Liver (tissue), 9 donors: ENCODE results near the gene INPP5A. TPM values are rescaled to one million over a fixed set of nuclear protein-coding genes. Genes with fewer than 3 reads are reported as not detected.

Source experiments
- DNase-seq: peaks from one replicate; pipeline ENCODE4 v3.0.0-alpha.2; 2017; ENCODE audit warnings: low spot score
- H3K27ac ChIP-seq, 2 donors: one replicate each; pipeline ENCODE4 v1.7.0; 2013; ENCODE audit warnings: inconsistent platforms in 2 of 2, low read length in 2 of 2, control low read depth in 1 of 2, low read depth in 1 of 2, mild to moderate bottlenecking in 1 of 2
- H3K27me3 ChIP-seq, 4 donors: one replicate each; pipeline versions ENCODE4 v1.6.1 to v1.7.0; 2013; ENCODE audit warnings: low read length in 3 of 4, inconsistent platforms in 1 of 4, mild to moderate bottlenecking in 1 of 4, moderate library complexity in 1 of 4; ENCODE audit not compliant: control insufficient read depth in 4 of 4, insufficient read depth in 4 of 4
- H3K36me3 ChIP-seq, 4 donors: one replicate each; pipeline versions ENCODE4 v1.6.1 to v1.7.0; 2013; ENCODE audit warnings: low read length in 3 of 4, mild to moderate bottlenecking in 3 of 4, low read depth in 1 of 4, moderate library complexity in 1 of 4; ENCODE audit not compliant: control insufficient read depth in 4 of 4, insufficient read depth in 3 of 4
- H3K4me1 ChIP-seq, 4 donors: one replicate each; pipeline versions ENCODE4 v1.6.1 to v1.7.0; 2013; ENCODE audit warnings: low read length in 3 of 4, mild to moderate bottlenecking in 3 of 4, moderate library complexity in 1 of 4; ENCODE audit not compliant: control insufficient read depth in 4 of 4, insufficient read depth in 4 of 4
- H3K4me3 ChIP-seq, 3 donors: one replicate each; pipeline versions ENCODE4 v1.6.1 to v1.7.0; 2013; ENCODE audit warnings: low read length in 3 of 3, control low read depth in 1 of 3, low read depth in 1 of 3, mild to moderate bottlenecking in 1 of 3
- H3K9ac ChIP-seq, 2 donors: one replicate each; pipeline ENCODE4 v1.7.0; 2013; ENCODE audit warnings: low read length in 2 of 2, mild to moderate bottlenecking in 2 of 2, moderate library complexity in 2 of 2, control low read depth in 1 of 2, low read depth in 1 of 2
- H3K9me3 ChIP-seq, 4 donors: one replicate each; pipeline versions ENCODE4 v1.6.1 to v1.7.0; 2013; ENCODE audit warnings: low read length in 3 of 4; ENCODE audit not compliant: control insufficient read depth in 4 of 4
- EGR1 ChIP-seq, 2 donors: IDR thresholded peaks; 2 replicates each; pipeline ENCODE4 v1.6.1; 2016 to 2018; ENCODE audit warnings: antibody characterized with exemption in 2 of 2, low read depth in 2 of 2
- FOXA1 ChIP-seq: IDR thresholded peaks from 2 replicates; pipeline ENCODE4 v1.6.1; 2016; ENCODE audit warnings: antibody characterized with exemption
- FOXA2 ChIP-seq: IDR thresholded peaks from 2 replicates; pipeline ENCODE4 v1.6.1; 2016; ENCODE audit warnings: antibody characterized with exemption
- HNF4A ChIP-seq, 2 donors: conservative IDR thresholded peaks; 2 replicates each; pipeline ENCODE4 v1.6.1; 2016; ENCODE audit warnings: antibody characterized with exemption in 2 of 2, mild to moderate bottlenecking in 2 of 2
- HNF4G ChIP-seq: IDR thresholded peaks from 2 replicates; pipeline ENCODE4 v1.6.1; 2016; ENCODE audit warnings: antibody characterized with exemption
- JUND ChIP-seq, 2 donors: IDR thresholded peaks; 2 replicates each; pipeline ENCODE4 v1.6.1; 2016; ENCODE audit warnings: antibody characterized with exemption in 2 of 2
- MAX ChIP-seq: IDR thresholded peaks from 2 replicates; pipeline ENCODE4 v1.6.1; 2016; ENCODE audit warnings: antibody characterized with exemption
- NR2F2 ChIP-seq: IDR thresholded peaks from 2 replicates; pipeline ENCODE4 v1.6.1; 2016; ENCODE audit warnings: antibody characterized with exemption
- RAD21 ChIP-seq, 2 donors: IDR thresholded peaks; 2 replicates each; pipeline ENCODE4 v1.6.1; 2016; ENCODE audit warnings: antibody characterized with exemption in 2 of 2, mild to moderate bottlenecking in 2 of 2
- RXRA ChIP-seq, 2 donors: IDR thresholded peaks; 2 replicates each; pipeline ENCODE4 v1.6.1; 2017 to 2018; ENCODE audit warnings: antibody characterized with exemption in 2 of 2, mild to moderate bottlenecking in 1 of 2
- SP1 ChIP-seq: IDR thresholded peaks from 2 replicates; pipeline ENCODE4 v1.6.1; 2018; ENCODE audit warnings: antibody characterized with exemption, mild to moderate bottlenecking
- TAF1 ChIP-seq: conservative IDR thresholded peaks from 2 replicates; pipeline ENCODE4 v1.6.1; 2016; ENCODE audit warnings: antibody characterized with exemption, mild to moderate bottlenecking
- YY1 ChIP-seq: IDR thresholded peaks from 2 replicates; pipeline ENCODE4 v1.6.1; 2016; ENCODE audit warnings: antibody characterized with exemption, mild to moderate bottlenecking
- ZBTB33 ChIP-seq: IDR thresholded peaks from 2 replicates; pipeline ENCODE4 v1.6.1; 2016; ENCODE audit warnings: antibody characterized with exemption
- WGBS: extraction: QIAGEN DNeasy Blood & Tissue Kit; methylation state at CpG from one replicate; pipeline ENCODE4 v1.1.7; 2013; 5-methylcytosine and 5-hydroxymethylcytosine counted together
- polyA plus RNA-seq, 2 donors: library from polyadenylated mRNA; stranded (reverse) in 1 of 2; unstranded in 1 of 2; fragments of 200-250 nt in 1 of 2; fragments of >200 nt in 1 of 2; fragmentation: Nextera tagmentation in 1 of 2; extraction: Ambion mirVana in 1 of 2; gene quantifications; one replicate each; pipeline versions ENCODE4 v1.2.1 to v1.2.3, GENCODE V29; 2013 to 2015
- total RNA-seq, 2 donors: library from RNA; depleted of rRNA; stranded (reverse); fragments of >200 nt; gene quantifications; one replicate each; pipeline ENCODE4 v1.2.3, GENCODE V29; 2014
- TF ChIP-seq, protein P1 (sequence below): fragments of 150-350 bp; IDR thresholded peaks from 2 replicates; pipeline ENCODE4 v1.5.1; 2017; ENCODE audit warnings: improper control_type of control experiment, low read depth, low read length; ENCODE audit not compliant: missing input control
- TF ChIP-seq, protein P2 (sequence below): IDR thresholded peaks from 2 replicates; pipeline ENCODE4 v1.6.1; 2016; ENCODE audit warnings: antibody characterized with exemption, mild to moderate bottlenecking
- TF ChIP-seq, protein P3 (sequence below): IDR thresholded peaks from 2 replicates; pipeline ENCODE4 v1.6.1; 2016; ENCODE audit warnings: antibody characterized with exemption
- donor health status: healthy.
- donor health status: healthy.
- donor health status: healthy.
- donor health status: healthy.
- donor health status: healthy.

Gene INPP5A
- total and polyA plus RNA-seq, 4 donors: 4.3 to 26.5 (median 10.9) TPM

GRCh38 chr10:132517951-132518521, 19.6 kb upstream of the INPP5A start:
- H3K27ac ChIP-seq: peak overlapping the region; percentile 40 to 51
- no peak for DNase-seq
- no peaks in the 10 kb centered on the region for H3K36me3 ChIP-seq
- H3K4me3 ChIP-seq: no peak overlapping the region
- peak overlapping the region in 1 of 2 donors; percentile 49 for H3K9ac ChIP-seq
- WGBS: 72% methylated on average over 16 of the region's 16 CpGs
- no peaks in the 10 kb centered on the region for H3K27me3 ChIP-seq
- no peaks in the 10 kb centered on the region for H3K9me3 ChIP-seq
- TF ChIP-seq, protein P1, sequence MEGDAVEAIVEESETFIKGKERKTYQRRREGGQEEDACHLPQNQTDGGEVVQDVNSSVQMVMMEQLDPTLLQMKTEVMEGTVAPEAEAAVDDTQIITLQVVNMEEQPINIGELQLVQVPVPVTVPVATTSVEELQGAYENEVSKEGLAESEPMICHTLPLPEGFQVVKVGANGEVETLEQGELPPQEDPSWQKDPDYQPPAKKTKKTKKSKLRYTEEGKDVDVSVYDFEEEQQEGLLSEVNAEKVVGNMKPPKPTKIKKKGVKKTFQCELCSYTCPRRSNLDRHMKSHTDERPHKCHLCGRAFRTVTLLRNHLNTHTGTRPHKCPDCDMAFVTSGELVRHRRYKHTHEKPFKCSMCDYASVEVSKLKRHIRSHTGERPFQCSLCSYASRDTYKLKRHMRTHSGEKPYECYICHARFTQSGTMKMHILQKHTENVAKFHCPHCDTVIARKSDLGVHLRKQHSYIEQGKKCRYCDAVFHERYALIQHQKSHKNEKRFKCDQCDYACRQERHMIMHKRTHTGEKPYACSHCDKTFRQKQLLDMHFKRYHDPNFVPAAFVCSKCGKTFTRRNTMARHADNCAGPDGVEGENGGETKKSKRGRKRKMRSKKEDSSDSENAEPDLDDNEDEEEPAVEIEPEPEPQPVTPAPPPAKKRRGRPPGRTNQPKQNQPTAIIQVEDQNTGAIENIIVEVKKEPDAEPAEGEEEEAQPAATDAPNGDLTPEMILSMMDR: no peak
- TF ChIP-seq TAF1: no peak
- TF ChIP-seq HNF4A (conservative IDR thresholded peaks at IDR 0.05): no peak
- TF ChIP-seq FOXA2: no peak
- no peak for TF ChIP-seq RXRA (IDR thresholded peaks at IDR 0.05)
- no peak for TF ChIP-seq EGR1 (IDR thresholded peaks at IDR 0.05; ENCODE audit: low read depth in 2 of 2)
- TF ChIP-seq, protein P2, sequence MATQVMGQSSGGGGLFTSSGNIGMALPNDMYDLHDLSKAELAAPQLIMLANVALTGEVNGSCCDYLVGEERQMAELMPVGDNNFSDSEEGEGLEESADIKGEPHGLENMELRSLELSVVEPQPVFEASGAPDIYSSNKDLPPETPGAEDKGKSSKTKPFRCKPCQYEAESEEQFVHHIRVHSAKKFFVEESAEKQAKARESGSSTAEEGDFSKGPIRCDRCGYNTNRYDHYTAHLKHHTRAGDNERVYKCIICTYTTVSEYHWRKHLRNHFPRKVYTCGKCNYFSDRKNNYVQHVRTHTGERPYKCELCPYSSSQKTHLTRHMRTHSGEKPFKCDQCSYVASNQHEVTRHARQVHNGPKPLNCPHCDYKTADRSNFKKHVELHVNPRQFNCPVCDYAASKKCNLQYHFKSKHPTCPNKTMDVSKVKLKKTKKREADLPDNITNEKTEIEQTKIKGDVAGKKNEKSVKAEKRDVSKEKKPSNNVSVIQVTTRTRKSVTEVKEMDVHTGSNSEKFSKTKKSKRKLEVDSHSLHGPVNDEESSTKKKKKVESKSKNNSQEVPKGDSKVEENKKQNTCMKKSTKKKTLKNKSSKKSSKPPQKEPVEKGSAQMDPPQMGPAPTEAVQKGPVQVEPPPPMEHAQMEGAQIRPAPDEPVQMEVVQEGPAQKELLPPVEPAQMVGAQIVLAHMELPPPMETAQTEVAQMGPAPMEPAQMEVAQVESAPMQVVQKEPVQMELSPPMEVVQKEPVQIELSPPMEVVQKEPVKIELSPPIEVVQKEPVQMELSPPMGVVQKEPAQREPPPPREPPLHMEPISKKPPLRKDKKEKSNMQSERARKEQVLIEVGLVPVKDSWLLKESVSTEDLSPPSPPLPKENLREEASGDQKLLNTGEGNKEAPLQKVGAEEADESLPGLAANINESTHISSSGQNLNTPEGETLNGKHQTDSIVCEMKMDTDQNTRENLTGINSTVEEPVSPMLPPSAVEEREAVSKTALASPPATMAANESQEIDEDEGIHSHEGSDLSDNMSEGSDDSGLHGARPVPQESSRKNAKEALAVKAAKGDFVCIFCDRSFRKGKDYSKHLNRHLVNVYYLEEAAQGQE: no peak
- TF ChIP-seq FOXA1: no peak
- no peak for TF ChIP-seq NR2F2
- no peak for TF ChIP-seq RAD21 (IDR thresholded peaks at IDR 0.05)
- TF ChIP-seq SP1: no peak
- TF ChIP-seq HNF4G: no peak
- TF ChIP-seq ZBTB33: no peak
- TF ChIP-seq MAX: no peak
- TF ChIP-seq, protein P3, sequence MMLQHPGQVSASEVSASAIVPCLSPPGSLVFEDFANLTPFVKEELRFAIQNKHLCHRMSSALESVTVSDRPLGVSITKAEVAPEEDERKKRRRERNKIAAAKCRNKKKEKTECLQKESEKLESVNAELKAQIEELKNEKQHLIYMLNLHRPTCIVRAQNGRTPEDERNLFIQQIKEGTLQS: no peak
- TF ChIP-seq YY1: no peak
- no peak for TF ChIP-seq JUND (IDR thresholded peaks at IDR 0.05)
- H3K4me1 ChIP-seq: peaks cover 11 to 34% (median 23%) of the 10 kb centered on the region in 4 donors
